WERI-Rb-1 (cell line): ENCODE results near the gene FBXO46.

Experiments used
- DNase-seq: peaks from one replicate; pipeline ENCODE4 v3.0.0-alpha.2; 2020
- H3K27ac ChIP-seq: fragments of 250-450 bp; sonication (Bioruptor Pico); 2 replicates; pipeline ENCODE4 v1.5.1; 2020; ENCODE audit warnings: mild to moderate bottlenecking, moderate library complexity
- H3K27me3 ChIP-seq: fragments of 250-450 bp; sonication (Bioruptor Pico); 2 replicates; pipeline ENCODE4 v1.5.1; 2021; ENCODE audit warnings: mild to moderate bottlenecking, low read depth, moderate library complexity; ENCODE audit not compliant: insufficient read depth, severe bottlenecking
- H3K36me3 ChIP-seq: fragments of 250-450 bp; sonication (Bioruptor Pico); 2 replicates; pipeline ENCODE4 v1.5.1; 2020; ENCODE audit warnings: mild to moderate bottlenecking, moderate library complexity
- H3K4me3 ChIP-seq: 2 replicates; pipeline ENCODE4 v1.5.1; 2011; ENCODE audit warnings: low read depth, mild to moderate bottlenecking, control low read depth, low read length
- H3K9me3 ChIP-seq: fragments of 250-450 bp; sonication (Bioruptor Pico); 2 replicates; pipeline ENCODE4 v1.5.1; 2021; ENCODE audit warnings: mild to moderate bottlenecking, moderate library complexity; ENCODE audit not compliant: severe bottlenecking
- TF ChIP-seq, protein P1 (sequence below): IDR thresholded peaks from 2 replicates; pipeline ENCODE4 v1.5.1; 2011; ENCODE audit warnings: low read depth, mild to moderate bottlenecking, control low read depth, inconsistent platforms, low read length

Gene FBXO46

GRCh38 chr19:45716359-45717130, 14.2 kb downstream of the FBXO46 start:
- DNase-seq = no peak
- Histone ChIP-seq H3K27ac (peak overlapping the region; percentile 77), H3K36me3 (peaks cover 24% of the 10 kb centered on the region), H3K27me3 (no peaks in the 10 kb centered on the region), H3K4me3 (peak overlapping the region; percentile 95), H3K9me3 (no peaks in the 10 kb centered on the region)
- TF ChIP-seq, protein P1, sequence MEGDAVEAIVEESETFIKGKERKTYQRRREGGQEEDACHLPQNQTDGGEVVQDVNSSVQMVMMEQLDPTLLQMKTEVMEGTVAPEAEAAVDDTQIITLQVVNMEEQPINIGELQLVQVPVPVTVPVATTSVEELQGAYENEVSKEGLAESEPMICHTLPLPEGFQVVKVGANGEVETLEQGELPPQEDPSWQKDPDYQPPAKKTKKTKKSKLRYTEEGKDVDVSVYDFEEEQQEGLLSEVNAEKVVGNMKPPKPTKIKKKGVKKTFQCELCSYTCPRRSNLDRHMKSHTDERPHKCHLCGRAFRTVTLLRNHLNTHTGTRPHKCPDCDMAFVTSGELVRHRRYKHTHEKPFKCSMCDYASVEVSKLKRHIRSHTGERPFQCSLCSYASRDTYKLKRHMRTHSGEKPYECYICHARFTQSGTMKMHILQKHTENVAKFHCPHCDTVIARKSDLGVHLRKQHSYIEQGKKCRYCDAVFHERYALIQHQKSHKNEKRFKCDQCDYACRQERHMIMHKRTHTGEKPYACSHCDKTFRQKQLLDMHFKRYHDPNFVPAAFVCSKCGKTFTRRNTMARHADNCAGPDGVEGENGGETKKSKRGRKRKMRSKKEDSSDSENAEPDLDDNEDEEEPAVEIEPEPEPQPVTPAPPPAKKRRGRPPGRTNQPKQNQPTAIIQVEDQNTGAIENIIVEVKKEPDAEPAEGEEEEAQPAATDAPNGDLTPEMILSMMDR = no peak

GRCh38 chr19:45715139-45715538, 15.6 kb downstream of the FBXO46 start:
- H3K27ac ChIP-seq = no peak overlapping the region
- TF ChIP-seq, protein P1 = no peak
- peaks cover 22% of the 10 kb centered on the region for H3K36me3 ChIP-seq
- no peaks in the 10 kb centered on the region for H3K9me3 ChIP-seq
- H3K4me3 ChIP-seq = no peak overlapping the region
- no peaks in the 10 kb centered on the region for H3K27me3 ChIP-seq
- DNase-seq = no peak

- Histone ChIP-seq H3K4me3 (no peak overlapping the region), H3K9me3 (no peaks in the 10 kb centered on the region), H3K27me3 (no peaks in the 10 kb centered on the region), H3K27ac (no peak overlapping the region), H3K36me3 (peaks cover 16% of the 10 kb centered on the region)
- TF ChIP-seq, protein P1 = no peak
- DNase-seq = no peak
These were observed 17.6 kb downstream of the FBXO46 start for GRCh38 chr19:45713141-45713540.

GRCh38 chr19:45712699-45713067, 18.0 kb downstream of the FBXO46 start:
- H3K4me3 ChIP-seq = no peak overlapping the region
- no peak overlapping the region for H3K27ac ChIP-seq
- TF ChIP-seq, protein P1 = no peak
- peaks cover 16% of the 10 kb centered on the region for H3K36me3 ChIP-seq
- DNase-seq = no peak
- H3K9me3 ChIP-seq = no peaks in the 10 kb centered on the region
- no peaks in the 10 kb centered on the region for H3K27me3 ChIP-seq

- H3K36me3 ChIP-seq = peaks cover 16% of the 10 kb centered on the region
- no peak for DNase-seq
- TF ChIP-seq, protein P1 = no peak
- no peaks in the 10 kb centered on the region for H3K27me3 ChIP-seq
- no peaks in the 10 kb centered on the region for H3K9me3 ChIP-seq
- no peak overlapping the region for H3K4me3 ChIP-seq
- H3K27ac ChIP-seq = no peak overlapping the region
These were observed 18.6 kb downstream of the FBXO46 start for GRCh38 chr19:45711851-45712698.
